ENCODE data around the gene VSX1.

- TF ChIP-seq POLR2A (IDR thresholded peaks at IDR 0.05), result no peak
- TF ChIP-seq, protein P1, sequence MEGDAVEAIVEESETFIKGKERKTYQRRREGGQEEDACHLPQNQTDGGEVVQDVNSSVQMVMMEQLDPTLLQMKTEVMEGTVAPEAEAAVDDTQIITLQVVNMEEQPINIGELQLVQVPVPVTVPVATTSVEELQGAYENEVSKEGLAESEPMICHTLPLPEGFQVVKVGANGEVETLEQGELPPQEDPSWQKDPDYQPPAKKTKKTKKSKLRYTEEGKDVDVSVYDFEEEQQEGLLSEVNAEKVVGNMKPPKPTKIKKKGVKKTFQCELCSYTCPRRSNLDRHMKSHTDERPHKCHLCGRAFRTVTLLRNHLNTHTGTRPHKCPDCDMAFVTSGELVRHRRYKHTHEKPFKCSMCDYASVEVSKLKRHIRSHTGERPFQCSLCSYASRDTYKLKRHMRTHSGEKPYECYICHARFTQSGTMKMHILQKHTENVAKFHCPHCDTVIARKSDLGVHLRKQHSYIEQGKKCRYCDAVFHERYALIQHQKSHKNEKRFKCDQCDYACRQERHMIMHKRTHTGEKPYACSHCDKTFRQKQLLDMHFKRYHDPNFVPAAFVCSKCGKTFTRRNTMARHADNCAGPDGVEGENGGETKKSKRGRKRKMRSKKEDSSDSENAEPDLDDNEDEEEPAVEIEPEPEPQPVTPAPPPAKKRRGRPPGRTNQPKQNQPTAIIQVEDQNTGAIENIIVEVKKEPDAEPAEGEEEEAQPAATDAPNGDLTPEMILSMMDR (IDR thresholded peaks at IDR 0.05), result no peak
Observed at GRCh38 chr20:25071734-25072133, 10.2 kb downstream of the VSX1 start.

Data from sigmoid colon (tissue), 3 donors.